DOHH2 (cell line): ENCODE measurements around the gene CCDC91.

Experiments
- EZH2phosphoT487 ChIP-seq: fragments of 200-600 bp; sonication (generic); IDR thresholded peaks from 2 replicates; pipeline ENCODE4 v1.6.1; 2017; ENCODE audit warnings: borderline replicate concordance, mild to moderate bottlenecking, antibody characterized with exemption, low read length, moderate library complexity, mixed read lengths
- TF ChIP-seq, protein P1 (sequence below): fragments of 200-600 bp; sonication (generic); IDR thresholded peaks from one replicate; pipeline ENCODE4 v1.5.1; 2014; ENCODE audit warnings: antibody characterized with exemption, mild to moderate bottlenecking, low read depth, low read length; ENCODE audit not compliant: poor library complexity, severe bottlenecking

DNA sequence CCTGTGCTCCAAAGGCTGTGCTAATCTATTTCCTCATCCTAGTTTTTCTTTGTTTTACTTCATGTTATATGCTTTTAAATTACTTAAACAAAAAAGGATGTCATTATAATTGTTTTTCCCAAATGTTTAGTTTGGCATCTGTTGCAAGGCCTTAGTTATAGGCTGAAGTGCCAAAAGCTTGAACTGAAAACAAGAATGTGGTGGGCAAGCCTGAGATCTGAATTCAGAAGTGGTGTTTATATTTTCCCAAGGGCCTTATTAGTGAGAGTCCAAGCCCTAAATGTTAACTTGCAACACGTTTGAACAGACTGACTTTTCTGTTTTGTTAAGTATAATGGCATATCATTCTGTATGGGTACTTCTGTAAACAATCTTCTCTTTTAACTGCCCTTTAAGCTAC lies 326.8 kb downstream of the CCDC91 start:
- TF ChIP-seq, protein P1, sequence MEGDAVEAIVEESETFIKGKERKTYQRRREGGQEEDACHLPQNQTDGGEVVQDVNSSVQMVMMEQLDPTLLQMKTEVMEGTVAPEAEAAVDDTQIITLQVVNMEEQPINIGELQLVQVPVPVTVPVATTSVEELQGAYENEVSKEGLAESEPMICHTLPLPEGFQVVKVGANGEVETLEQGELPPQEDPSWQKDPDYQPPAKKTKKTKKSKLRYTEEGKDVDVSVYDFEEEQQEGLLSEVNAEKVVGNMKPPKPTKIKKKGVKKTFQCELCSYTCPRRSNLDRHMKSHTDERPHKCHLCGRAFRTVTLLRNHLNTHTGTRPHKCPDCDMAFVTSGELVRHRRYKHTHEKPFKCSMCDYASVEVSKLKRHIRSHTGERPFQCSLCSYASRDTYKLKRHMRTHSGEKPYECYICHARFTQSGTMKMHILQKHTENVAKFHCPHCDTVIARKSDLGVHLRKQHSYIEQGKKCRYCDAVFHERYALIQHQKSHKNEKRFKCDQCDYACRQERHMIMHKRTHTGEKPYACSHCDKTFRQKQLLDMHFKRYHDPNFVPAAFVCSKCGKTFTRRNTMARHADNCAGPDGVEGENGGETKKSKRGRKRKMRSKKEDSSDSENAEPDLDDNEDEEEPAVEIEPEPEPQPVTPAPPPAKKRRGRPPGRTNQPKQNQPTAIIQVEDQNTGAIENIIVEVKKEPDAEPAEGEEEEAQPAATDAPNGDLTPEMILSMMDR = no peak
- TF ChIP-seq EZH2phosphoT487 = no peak
